Omental fat pad (tissue), 4 donors: ENCODE measurements around the gene PLEKHG4B. TPM values are rescaled to one million over a fixed set of nuclear protein-coding genes. Genes with fewer than 3 reads are reported as not detected.

ENCODE experiments used
- ATAC-seq: fragments of 150-250 bp; one replicate; pipeline ENCODE4 v1.9.1; 2016; ENCODE audit warnings: mild to moderate bottlenecking, moderate library complexity; ENCODE audit not compliant: low FRiP score
- DNase-seq: peaks from one replicate; pipeline ENCODE4 v3.0.0-alpha.2; 2019; ENCODE audit warnings: low spot score
- CTCF ChIP-seq, 3 donors: fragments of 450-650 bp; IDR thresholded peaks; one replicate each; pipeline ENCODE4 v1.5.1; 2016 to 2017; ENCODE audit warnings: antibody characterized with exemption in 3 of 3, mild to moderate bottlenecking in 3 of 3, moderate library complexity in 2 of 3
- total RNA-seq, 4 donors: library from RNA; depleted of rRNA; stranded (reverse); fragments of >200 nt; gene quantifications; one replicate each; pipeline ENCODE4 v1.1.0, GENCODE V29; 2016

Gene PLEKHG4B
- total RNA-seq, 4 donors from 2014 or later, result 0.44 to 0.65 (median 0.60) TPM; not detected in 1

GRCh38 chr5:83029-83428, 8.9 kb upstream of the PLEKHG4B start:
- TF ChIP-seq CTCF (IDR thresholded peaks at IDR 0.05), result no peak
- ATAC-seq, result no peak
- no peak for DNase-seq

- ATAC-seq (no peak), DNase-seq (no peak)
- no peak for TF ChIP-seq CTCF (IDR thresholded peaks at IDR 0.05)
Observed at GRCh38 chr5:85334-85995, 6.5 kb upstream of the PLEKHG4B start.

GRCh38 chr5:89337-90286, 2.4 kb upstream of the PLEKHG4B start:
- no peak for DNase-seq
- no peak for TF ChIP-seq CTCF (IDR thresholded peaks at IDR 0.05)
- no peak for ATAC-seq

GRCh38 chr5:90590-91547, 1.1 kb upstream of the PLEKHG4B start:
- ATAC-seq, result no peak
- no peak for TF ChIP-seq CTCF (IDR thresholded peaks at IDR 0.05)
- DNase-seq, result no peak

GRCh38 chr5:92401-93220, 643 bp downstream of the PLEKHG4B start:
- no peak for TF ChIP-seq CTCF (IDR thresholded peaks at IDR 0.05)
- ATAC-seq (no peak), DNase-seq (no peak)
